Peyer's patch (tissue), 4 donors: Measurements from ENCODE around the gene CCM2. TPM values are rescaled to one million over a fixed set of nuclear protein-coding genes. Genes with fewer than 3 reads are reported as not detected.

Source experiments
- DNase-seq, 3 donors: peaks; one replicate each; pipeline ENCODE4 v3.0.0-alpha.2; 2017 to 2019
- H3K27ac ChIP-seq, 4 donors: fragments of 200-600 bp; sonication (generic); one replicate each; pipeline ENCODE4 v1.5.1; 2016 to 2019
- H3K27me3 ChIP-seq, 2 donors: fragments of 200-600 bp; sonication (generic); one replicate each; pipeline ENCODE4 v1.5.1; 2019
- H3K36me3 ChIP-seq, 3 donors: fragments of 200-600 bp; sonication (generic); one replicate each; pipeline ENCODE4 v1.5.1; 2016 to 2019
- H3K4me1 ChIP-seq, 4 donors: fragments of 200-600 bp; sonication (generic); one replicate each; pipeline ENCODE4 v1.5.1; 2016 to 2019
- H3K4me3 ChIP-seq, 4 donors: fragments of 200-600 bp; sonication (generic); 1 replicate in 3 of 4; 2 replicates in 1 of 4; pipeline ENCODE4 v1.5.1; 2016 to 2019; ENCODE audit warnings: mild to moderate bottlenecking in 1 of 4
- H3K9me3 ChIP-seq, 4 donors: fragments of 200-600 bp; sonication (generic); one replicate each; pipeline ENCODE4 v1.5.1; 2016 to 2019; ENCODE audit warnings: mild to moderate bottlenecking in 1 of 4
- POLR2A ChIP-seq, 2 donors: fragments of 450-650 bp; IDR thresholded peaks; one replicate each; pipeline ENCODE4 v1.5.1; 2017; ENCODE audit warnings: antibody characterized with exemption in 2 of 2, mild to moderate bottlenecking in 2 of 2, moderate library complexity in 2 of 2
- total RNA-seq, 4 donors: library from RNA; depleted of rRNA; stranded (reverse); fragments of >200 nt; gene quantifications; one replicate each; pipeline ENCODE4 v1.1.0, GENCODE V29; 2016
- TF ChIP-seq, protein P1 (sequence below), 6 experiments: fragments of 450-650 bp in 4 of 6; fragments of 200-600 bp in 2 of 6; sonication (generic) in 1 of 6; IDR thresholded peaks; one replicate each; pipeline ENCODE4 v1.5.1; 2017 to 2019; ENCODE audit warnings: antibody characterized with exemption in 6 of 6, mild to moderate bottlenecking in 3 of 6, moderate library complexity in 1 of 6

The CCM2 gene
- total RNA-seq, 4 donors from 2014 or later: 23.3 to 49.5 (median 32.5) TPM

DNA sequence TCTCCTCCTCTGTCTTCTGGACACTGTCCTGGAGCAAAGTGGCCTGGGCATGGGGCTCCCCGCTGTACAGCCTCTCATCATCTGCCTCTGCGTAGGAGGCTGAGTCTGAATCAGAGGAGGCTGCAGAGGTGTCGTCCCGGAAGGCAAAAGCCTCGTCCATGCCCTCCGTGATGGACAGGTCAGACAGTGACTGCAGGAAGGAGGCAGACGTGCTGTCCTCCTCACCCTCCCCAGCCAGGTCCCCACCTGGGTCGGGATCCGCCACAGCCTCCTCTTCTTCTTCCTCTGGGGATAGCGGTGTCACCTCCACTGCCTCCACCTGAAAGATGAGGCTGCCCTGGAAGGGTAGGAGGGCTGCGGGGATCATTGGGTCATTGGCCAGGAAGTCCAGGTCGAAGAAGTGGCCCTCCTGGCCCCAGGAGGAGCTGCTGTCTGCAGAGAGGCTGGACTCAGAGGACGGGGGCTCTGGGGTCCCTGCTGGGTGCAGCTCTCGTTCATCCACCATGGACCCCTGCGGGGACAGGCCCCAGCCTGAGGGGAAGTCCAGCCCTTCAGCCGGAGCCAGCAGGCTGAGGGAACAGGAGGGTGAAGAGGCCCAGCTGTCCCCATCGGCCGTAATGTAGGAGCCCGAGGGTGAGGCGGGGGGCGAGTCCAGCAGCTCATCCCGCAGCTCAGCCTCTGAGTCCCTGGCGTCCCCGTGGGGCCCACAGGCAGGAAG lies 85.1 kb downstream of the CCM2 start:
- TF ChIP-seq, protein P1, sequence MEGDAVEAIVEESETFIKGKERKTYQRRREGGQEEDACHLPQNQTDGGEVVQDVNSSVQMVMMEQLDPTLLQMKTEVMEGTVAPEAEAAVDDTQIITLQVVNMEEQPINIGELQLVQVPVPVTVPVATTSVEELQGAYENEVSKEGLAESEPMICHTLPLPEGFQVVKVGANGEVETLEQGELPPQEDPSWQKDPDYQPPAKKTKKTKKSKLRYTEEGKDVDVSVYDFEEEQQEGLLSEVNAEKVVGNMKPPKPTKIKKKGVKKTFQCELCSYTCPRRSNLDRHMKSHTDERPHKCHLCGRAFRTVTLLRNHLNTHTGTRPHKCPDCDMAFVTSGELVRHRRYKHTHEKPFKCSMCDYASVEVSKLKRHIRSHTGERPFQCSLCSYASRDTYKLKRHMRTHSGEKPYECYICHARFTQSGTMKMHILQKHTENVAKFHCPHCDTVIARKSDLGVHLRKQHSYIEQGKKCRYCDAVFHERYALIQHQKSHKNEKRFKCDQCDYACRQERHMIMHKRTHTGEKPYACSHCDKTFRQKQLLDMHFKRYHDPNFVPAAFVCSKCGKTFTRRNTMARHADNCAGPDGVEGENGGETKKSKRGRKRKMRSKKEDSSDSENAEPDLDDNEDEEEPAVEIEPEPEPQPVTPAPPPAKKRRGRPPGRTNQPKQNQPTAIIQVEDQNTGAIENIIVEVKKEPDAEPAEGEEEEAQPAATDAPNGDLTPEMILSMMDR (IDR thresholded peaks at IDR 0.05): no peak
- TF ChIP-seq POLR2A (IDR thresholded peaks at IDR 0.05): no peak
- Histone ChIP-seq H3K9me3 (no peaks in the 10 kb centered on the region), H3K27me3 (no peaks in the 10 kb centered on the region), H3K27ac (no peak overlapping the region), H3K4me1 (peaks cover 0 to 11% (median 3%) of the 10 kb centered on the region in 4 donors), H3K36me3 (no peaks in the 10 kb centered on the region), H3K4me3 (no peak overlapping the region)
- DNase-seq: no peak

DNA sequence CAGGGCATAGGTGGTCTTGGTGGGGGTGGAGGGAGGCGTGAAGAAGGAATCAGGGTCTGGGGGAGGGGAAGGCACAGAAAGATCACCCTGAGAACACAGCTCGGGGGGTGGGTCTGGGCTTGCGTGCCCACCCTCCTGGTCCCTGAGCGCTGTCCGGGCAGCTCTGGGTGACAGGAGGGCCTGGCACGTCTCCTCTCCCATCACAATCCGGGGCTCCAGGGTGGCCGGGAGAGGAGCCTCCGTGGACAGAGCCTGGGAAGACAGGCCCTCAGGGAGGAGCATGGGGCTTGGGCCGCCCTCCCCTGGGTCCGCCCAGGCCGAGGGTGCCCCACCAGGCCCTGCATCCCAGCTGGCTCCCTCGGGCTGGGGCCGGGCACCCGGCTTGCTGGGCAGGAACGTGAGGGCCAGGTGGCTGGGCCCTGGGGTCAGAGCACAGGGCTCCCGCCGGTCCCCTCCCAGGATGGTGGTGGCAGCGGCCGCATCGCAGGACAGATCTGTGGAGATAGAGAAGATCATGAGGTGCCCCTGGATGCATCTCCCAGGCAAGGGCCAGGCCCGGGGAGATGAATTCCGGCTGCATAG lies 85.7 kb downstream of the CCM2 start:
- H3K27me3 ChIP-seq: no peaks in the 10 kb centered on the region
- peaks cover 0 to 11% (median 3%) of the 10 kb centered on the region in 4 donors for H3K4me1 ChIP-seq
- no peak overlapping the region for H3K27ac ChIP-seq
- H3K4me3 ChIP-seq: no peak overlapping the region
- no peaks in the 10 kb centered on the region for H3K9me3 ChIP-seq
- TF ChIP-seq, protein P1 (IDR thresholded peaks at IDR 0.05): no peak
- no peak for TF ChIP-seq POLR2A (IDR thresholded peaks at IDR 0.05)
- DNase-seq: no peak
- no peaks in the 10 kb centered on the region for H3K36me3 ChIP-seq

DNA sequence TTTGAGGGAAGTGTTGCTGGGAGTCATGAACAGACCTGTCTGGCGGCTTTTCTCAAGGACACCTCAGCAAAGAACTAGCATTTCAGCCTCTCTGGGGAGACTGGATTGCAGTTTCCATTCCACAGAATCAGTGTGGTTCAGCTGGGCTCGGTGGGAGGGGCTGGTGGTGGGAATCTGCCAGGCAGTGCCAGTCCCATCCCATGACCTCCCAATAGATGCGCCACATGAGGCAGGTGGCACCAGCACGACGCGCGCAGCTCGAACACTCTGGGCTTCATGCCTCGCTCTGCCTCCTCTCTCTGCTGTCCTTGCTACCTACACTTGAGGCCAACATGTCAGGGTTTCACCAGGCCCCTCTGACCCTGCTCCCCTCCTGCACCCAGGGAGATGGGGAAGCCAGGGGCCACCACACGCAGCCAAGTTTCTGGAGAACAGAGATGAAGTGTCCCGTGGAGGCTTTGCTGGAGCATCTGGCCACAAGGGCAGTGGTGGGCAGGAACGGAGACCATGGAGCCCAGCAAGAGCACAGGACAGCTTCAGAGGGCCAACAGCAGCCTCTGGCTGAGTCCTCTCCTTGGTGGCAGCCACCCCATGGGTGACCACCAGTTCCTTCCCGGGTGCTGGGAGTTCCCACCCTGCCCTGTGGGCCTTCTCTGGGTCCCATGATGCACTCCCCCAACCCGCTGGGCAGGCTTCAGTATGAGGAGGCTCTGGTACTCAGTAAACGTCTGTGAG lies 86.5 kb downstream of the CCM2 start:
- Histone ChIP-seq H3K9me3 (no peaks in the 10 kb centered on the region), H3K4me3 (no peak overlapping the region), H3K36me3 (no peaks in the 10 kb centered on the region), H3K4me1 (peaks cover 0 to 11% (median 3%) of the 10 kb centered on the region in 4 donors), H3K27ac (no peak overlapping the region), H3K27me3 (no peaks in the 10 kb centered on the region)
- no peak for DNase-seq
- no peak for TF ChIP-seq POLR2A (IDR thresholded peaks at IDR 0.05)
- TF ChIP-seq, protein P1 (IDR thresholded peaks at IDR 0.05): no peak

GRCh38 chr7:45087301-45088145 lies 87.5 kb downstream of the CCM2 start:
- Histone ChIP-seq H3K4me3 (no peak overlapping the region), H3K27ac (no peak overlapping the region), H3K4me1 (peaks cover 0 to 11% (median 3%) of the 10 kb centered on the region in 4 donors), H3K36me3 (no peaks in the 10 kb centered on the region), H3K27me3 (no peaks in the 10 kb centered on the region), H3K9me3 (no peaks in the 10 kb centered on the region)
- no peak for TF ChIP-seq POLR2A (IDR thresholded peaks at IDR 0.05)
- TF ChIP-seq, protein P1 (IDR thresholded peaks at IDR 0.05): no peak
- peak in 1 of 3 donors; percentile 45 for DNase-seq

DNA sequence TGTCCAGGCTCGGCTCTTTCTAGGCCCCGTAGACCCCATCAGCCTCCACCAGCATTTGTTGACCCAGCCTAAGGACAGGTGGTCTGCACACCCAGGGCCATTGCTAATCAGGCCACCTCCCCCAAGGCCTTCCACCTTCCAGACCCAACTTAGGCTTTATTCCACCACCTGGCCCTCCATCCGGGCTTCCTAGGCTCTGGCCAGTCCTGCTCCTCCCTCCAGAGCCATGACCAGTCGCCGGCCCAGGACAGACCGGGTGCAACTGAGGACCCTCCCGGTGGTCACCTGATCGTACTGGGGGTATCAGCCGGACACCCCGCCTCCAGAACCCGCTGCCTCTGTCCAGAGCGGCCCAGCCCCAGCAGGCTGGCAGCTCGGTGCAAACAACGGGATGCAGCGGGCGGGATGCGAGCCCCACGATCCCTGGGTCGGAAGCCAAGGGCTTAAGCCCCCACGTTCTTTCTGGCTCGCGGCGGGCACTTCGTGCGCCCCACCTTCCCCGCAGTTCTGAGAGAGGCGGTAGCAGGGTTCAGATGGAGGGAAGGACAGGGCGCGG lies 88.2 kb downstream of the CCM2 start:
- DNase-seq: peak in 1 of 3 donors; percentile 34
- no peak for TF ChIP-seq POLR2A (IDR thresholded peaks at IDR 0.05)
- TF ChIP-seq, protein P1 (IDR thresholded peaks at IDR 0.05): no peak
- Histone ChIP-seq H3K9me3 (no peaks in the 10 kb centered on the region), H3K27me3 (no peaks in the 10 kb centered on the region), H3K27ac (peak overlapping the region; percentile 14 to 67 (median 46)), H3K4me1 (peaks cover 0 to 11% (median 3%) of the 10 kb centered on the region in 4 donors), H3K4me3 (peak overlapping the region; percentile 27 to 57 (median 54)), H3K36me3 (no peaks in the 10 kb centered on the region)
